ENCODE measurements around the gene CFAP65.

GRCh38 chr2:218981390-218981880, 59.9 kb downstream of the CFAP65 start:
- TF ChIP-seq RAD21 (IDR thresholded peaks at IDR 0.05; ENCODE audit: low read length): no peak
- no peak for TF ChIP-seq RFX5 (IDR thresholded peaks at IDR 0.05; ENCODE audit: low read depth, low read length)
- TF ChIP-seq CTCF (conservative IDR thresholded peaks at IDR 0.05; ENCODE audit: low read depth, low read length): no peak
- no peak for TF ChIP-seq USF2 (IDR thresholded peaks at IDR 0.05; ENCODE audit: low read depth, low read length)
- TF ChIP-seq POLR2A (IDR thresholded peaks at IDR 0.05; ENCODE audit: low read depth, low read length): no peak
- TF ChIP-seq MAZ (IDR thresholded peaks at IDR 0.05; ENCODE audit: borderline replicate concordance, low read depth, low read length): no peak
- TF ChIP-seq BHLHE40 (IDR thresholded peaks at IDR 0.05; ENCODE audit: low read depth, low read length): no peak
- no peak for TF ChIP-seq RCOR1 (IDR thresholded peaks at IDR 0.05; ENCODE audit: insufficient replicate concordance, low read length)
- TF ChIP-seq MXI1 (IDR thresholded peaks at IDR 0.05; ENCODE audit: borderline replicate concordance, low read depth, low read length): no peak
- TF ChIP-seq FOS (IDR thresholded peaks at IDR 0.05; ENCODE audit: low read depth, low read length): no peak

All from IMR-90 (cell line).